ENCODE data around the gene FCAMR.
A peak's percentile ranks its signal among the peaks of the same experiment; 100 is the strongest.

The FCAMR gene

DNA sequence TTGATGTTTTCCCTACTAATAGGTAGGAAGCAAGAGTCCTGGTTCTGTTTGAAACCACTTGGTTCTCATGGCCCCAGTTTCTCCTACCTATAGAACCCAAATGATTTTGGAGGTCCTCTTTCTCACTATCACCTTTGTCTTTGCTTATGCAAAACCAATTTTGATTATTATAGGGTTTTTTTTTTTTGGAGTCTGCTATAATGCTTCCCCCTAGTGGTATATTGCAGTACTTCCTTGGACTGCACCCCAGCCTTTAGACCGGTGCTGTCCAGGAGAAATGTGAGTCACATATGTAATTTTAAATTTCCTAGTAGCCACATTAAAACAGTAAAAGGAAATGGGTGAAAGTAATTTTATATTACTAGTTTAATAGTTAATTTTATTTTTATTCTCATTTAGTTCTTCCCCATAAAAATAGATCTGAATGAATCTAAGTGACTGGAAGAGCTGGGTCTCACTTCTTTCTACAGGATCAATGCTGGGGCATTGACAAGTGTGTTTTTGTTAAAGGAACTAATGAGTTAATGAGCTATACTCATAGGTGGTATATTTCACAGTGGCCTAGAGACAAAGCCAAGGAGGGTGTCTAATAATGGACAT is 59.1 kb downstream of the FCAMR start:
- DNase-seq (ENCODE audit: low spot score), result peak; percentile 74

DNA sequence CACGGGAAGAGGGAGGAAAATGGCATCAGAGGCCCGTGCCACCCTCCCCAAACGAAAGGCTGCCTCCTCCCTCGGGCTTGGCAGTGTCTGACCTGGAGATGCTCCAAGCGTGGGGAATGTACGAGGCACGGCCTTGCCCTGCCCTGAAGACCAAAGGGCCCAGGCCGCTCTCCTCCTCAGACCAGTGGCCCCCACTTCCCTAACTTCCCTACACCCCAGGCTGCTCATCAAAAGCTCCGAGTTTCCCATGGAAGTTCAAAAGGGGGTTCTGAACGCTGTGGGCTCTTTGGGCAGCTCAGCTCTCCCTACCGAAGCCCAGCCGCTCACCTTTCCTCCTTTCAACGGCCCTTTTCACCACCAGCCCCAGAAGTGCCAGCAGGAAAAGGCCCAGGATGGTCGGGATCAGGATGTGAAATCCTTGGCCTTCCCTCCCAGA is 60.4 kb downstream of the FCAMR start:
- no peak for DNase-seq (ENCODE audit: low spot score)

DNA sequence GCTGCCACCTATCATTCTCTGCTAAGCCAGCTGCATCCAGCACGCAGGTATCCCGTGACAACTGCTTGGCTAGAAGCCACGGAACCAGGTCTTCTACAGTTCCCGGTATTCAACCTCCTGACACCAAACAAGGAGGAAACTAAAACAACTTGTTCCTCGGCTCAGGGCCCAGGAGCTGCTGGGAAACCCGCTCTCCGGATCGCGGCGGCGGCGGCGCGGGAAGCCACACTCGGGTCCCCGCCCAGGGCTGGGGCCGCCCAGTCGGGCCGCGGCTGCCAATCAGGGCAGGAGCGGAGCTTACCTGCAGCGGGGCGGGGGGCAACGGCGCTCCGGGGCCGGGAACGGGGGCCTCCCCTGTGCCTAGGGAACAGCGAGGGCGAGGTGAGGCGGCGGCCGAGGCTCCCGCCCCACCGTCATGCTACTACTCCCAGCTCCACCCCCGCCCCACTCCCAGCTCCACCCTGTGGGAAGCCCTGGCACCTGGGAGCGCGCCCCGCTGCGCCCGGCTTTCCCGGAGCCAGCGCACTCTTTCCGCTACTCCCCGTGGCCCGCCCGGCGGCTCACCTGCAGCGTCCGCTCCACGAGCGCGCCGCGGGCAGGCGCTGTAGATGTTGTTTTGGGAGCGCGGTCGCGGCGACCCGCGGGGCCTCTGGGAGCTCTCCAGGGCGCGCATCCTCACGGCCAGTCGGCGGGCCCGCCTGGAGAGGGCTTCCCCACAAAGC is 60.9 kb downstream of the FCAMR start:
- DNase-seq (ENCODE audit: low spot score), result peak; percentile 22

- no peak for DNase-seq (ENCODE audit: low spot score)
These were observed 62.2 kb downstream of the FCAMR start for GRCh38 chr1:206908038-206908437.
